HepG2 (cell line): Measurements from ENCODE around the gene IKZF2. TPM values are rescaled to one million over a fixed set of nuclear protein-coding genes. Genes with fewer than 3 reads are reported as not detected.

Source experiments
- ATAC-seq: fragments of 200-7000 bp; cut with Tn5 transposase; 3 replicates; pipeline ENCODE4 v1.9.1; 2020; ENCODE audit warnings: mild to moderate bottlenecking, moderate library complexity
- BruUV-seq: library from RNA; stranded (reverse); fragments of 400-500 nt; replicated peaks from 2 replicates; lab custom pipeline; 2021; lab: Mats Ljungman, UMichigan
- CTCF ChIA-PET: fragments of 300-600 bp; formaldehyde crosslinking; extraction: SDS; loops from one replicate; lab custom pipeline; 2021; ENCODE audit warnings: low total read pairs, inconsistent platforms, low intra/inter-chr PET ratio; lab: Yijun Ruan, JAX
- POLR2A ChIA-PET: fragments of 350-600 bp; sonication (Branson Sonifier 250); formaldehyde crosslinking; loops from one replicate; lab custom pipeline; 2020; ENCODE audit warnings: antibody characterized with exemption, inconsistent platforms; lab: Yijun Ruan, JAX
- DNase-seq: peaks from one replicate; pipeline ENCODE4 v3.0.0-alpha.2; 2015; ENCODE audit warnings: low spot score
- FAIRE-seq: peaks from 3 replicates; lab custom pipeline; 2011; peaks lifted over from hg19 to GRCh38; lab: Jason Lieb, UNC
- H2AFZ ChIP-seq: one replicate; pipeline ENCODE4 v1.6.1; 2011; ENCODE audit warnings: low read length, inconsistent platforms
- H3K27ac ChIP-seq: fragments of 300-600 bp; 3 replicates; pipeline ENCODE4 v1.8.0; 2011; ENCODE audit warnings: mixed run types, mild to moderate bottlenecking, mixed read lengths, low read length, inconsistent platforms; ENCODE audit not compliant: insufficient read depth; ENCODE audit errors: extremely low read length
- H3K27me3 ChIP-seq, 2 experiments: fragments of 200-600 bp in 1 of 2; 2 replicates in 1 of 2; 3 replicates in 1 of 2; pipeline versions ENCODE4 v1.6.0 to v1.8.0; 2011; ENCODE audit warnings: low read length in 2 of 2, mild to moderate bottlenecking in 2 of 2, moderate library complexity in 2 of 2, inconsistent platforms in 1 of 2; ENCODE audit not compliant: insufficient read depth in 2 of 2, control insufficient read depth in 1 of 2
- H3K36me3 ChIP-seq, 2 experiments: fragments of 200-600 bp in 1 of 2; replicated peaks in 1 of 2; 2 replicates in 1 of 2; 3 replicates in 1 of 2; pipeline versions ENCODE4 v1.5.1 to v1.8.0; 2011; ENCODE audit warnings: low read length in 2 of 2, inconsistent platforms in 1 of 2; ENCODE audit not compliant: insufficient read depth in 2 of 2, control insufficient read depth in 1 of 2
- H3K4me1 ChIP-seq: 2 replicates; pipeline ENCODE4 v1.5.1; 2012; ENCODE audit warnings: low read length, inconsistent platforms; ENCODE audit not compliant: insufficient read depth
- H3K4me2 ChIP-seq: 2 replicates; pipeline ENCODE4 v1.6.0; 2011; ENCODE audit warnings: low read depth, low read length, inconsistent platforms
- H3K4me3 ChIP-seq, 3 experiments: fragments of 200-600 bp in 1 of 3; sonication (generic), shearing (Covaris generic) in 1 of 3; replicated peaks in 1 of 3; 2 replicates each; pipeline ENCODE4 v1.5.1; 2011 to 2016; ENCODE audit warnings: low read length in 3 of 3, inconsistent platforms in 2 of 3, low read depth in 2 of 3, mild to moderate bottlenecking in 2 of 3, control low read depth in 1 of 3, mixed read lengths in 1 of 3; ENCODE audit not compliant: insufficient read depth in 1 of 3
- H3K79me2 ChIP-seq: one replicate; pipeline ENCODE4 v1.6.1; 2011; ENCODE audit warnings: low read length, inconsistent platforms; ENCODE audit not compliant: insufficient read depth
- H3K9ac ChIP-seq: 2 replicates; pipeline ENCODE4 v1.6.0; 2011; ENCODE audit warnings: mild to moderate bottlenecking, low read depth, low read length, inconsistent platforms; ENCODE audit not compliant: insufficient read depth
- H3K9me3 ChIP-seq: 2 replicates; pipeline ENCODE4 v1.5.1; 2012; ENCODE audit warnings: mild to moderate bottlenecking, low read length
- H4K20me1 ChIP-seq: 2 replicates; pipeline ENCODE4 v1.6.0; 2011; ENCODE audit warnings: inconsistent platforms, mild to moderate bottlenecking, low read length, moderate library complexity; ENCODE audit not compliant: insufficient read depth
- ARID4A ChIP-seq: sonication (generic); formaldehyde crosslinking; IDR thresholded peaks from 2 replicates; pipeline ENCODE4 v1.5.0; 2020; ENCODE audit warnings: mild to moderate bottlenecking, missing genetic modification reagents, borderline replicate concordance
- GZF1 ChIP-seq: sonication (generic); formaldehyde crosslinking; IDR thresholded peaks from 2 replicates; pipeline ENCODE4 v1.5.1; 2020; ENCODE audit warnings: mild to moderate bottlenecking, missing genetic modification reagents
- HIVEP1 ChIP-seq: sonication (generic); formaldehyde crosslinking; IDR thresholded peaks from 2 replicates; pipeline ENCODE4 v1.4.0; 2020; ENCODE audit warnings: mild to moderate bottlenecking, missing genetic modification reagents
- KLF11 ChIP-seq: IDR thresholded peaks from 2 replicates; pipeline ENCODE4 v1.6.1; 2016; ENCODE audit warnings: missing compliant biosample characterization
- MED8 ChIP-seq: sonication (generic); formaldehyde crosslinking; IDR thresholded peaks from 2 replicates; pipeline ENCODE4 v1.8.1; 2023; ENCODE audit warnings: mild to moderate bottlenecking, missing genetic modification reagents; ENCODE audit not compliant: insufficient replicate concordance
- PRPF4 ChIP-seq: fragments of 200-400 bp; formaldehyde crosslinking; IDR thresholded peaks from 2 replicates; pipeline ENCODE4 v1.6.1; 2016; ENCODE audit warnings: low read length, low read depth; ENCODE audit not compliant: poor library complexity, severe bottlenecking
- RBM22 ChIP-seq: fragments of 200-400 bp; formaldehyde crosslinking; optimal IDR thresholded peaks from 2 replicates; pipeline ENCODE3; 2017; ENCODE audit warnings: mild to moderate bottlenecking, low read length, moderate library complexity
- SP1 ChIP-seq, 2 experiments: fragments of 450-650 bp in 1 of 2; sonication (generic) in 1 of 2; formaldehyde crosslinking in 1 of 2; IDR thresholded peaks; 2 replicates each; pipeline versions ENCODE4 v1.4.0 to v1.6.1; 2016 to 2020; ENCODE audit warnings: missing genetic modification reagents in 1 of 2
- ZNF230 ChIP-seq: sonication (generic); formaldehyde crosslinking; IDR thresholded peaks from 2 replicates; pipeline ENCODE4 v1.4.0; 2020; ENCODE audit warnings: mild to moderate bottlenecking, missing genetic modification reagents
- WGBS: methylation state at CpG from one replicate; pipeline ENCODE4 v1.1.6; 2017; ENCODE audit warnings: low lambda C conversion rate; 5-methylcytosine and 5-hydroxymethylcytosine counted together
- in situ Hi-C: cut with HindIII; loops from 2 replicates; pipeline ENCODE4 v1.10.0; 2017; ENCODE audit warnings: low pct_unique_long_range_greater_than_20kb; ENCODE audit not compliant: extremely low pct_ligation_motif_present
- intact Hi-C: fragments of 100-400 bp; cut with micrococcal nuclease; formaldehyde crosslinking; loops from one replicate; pipeline ENCODE4 v1.10.0; 2022; ENCODE audit not compliant: unreplicated experiment
- polyA plus RNA-seq, 8 experiments: library from polyadenylated mRNA; depleted of rRNA in 3 of 8; stranded (reverse) in 7 of 8; unstranded in 1 of 8; fragments of >200 nt; fragmentation: Illumina TruSeq in 4 of 8; extraction: Trizol in 4 of 8; gene quantifications; 2 replicates each; pipeline versions ENCODE4 v1.2.1 to v1.2.3, GENCODE V29; 2011 to 2016; ENCODE audit warnings: low read depth in 4 of 8, missing spikeins in 1 of 8, mixed read lengths in 1 of 8; ENCODE audit not compliant: insufficient read depth in 1 of 8
- total RNA-seq, 5 experiments: library from RNA; depleted of rRNA; stranded (reverse); fragments of >200 nt; fragmentation: Illumina TruSeq; extraction: Trizol; gene quantifications; 2 replicates each; pipeline ENCODE4 v1.2.3, GENCODE V29; 2016; ENCODE audit warnings: low read depth in 1 of 5

IKZF2 gene
- total and polyA plus RNA-seq, 2 of the 13 experiments (the other 11 are each of a cell fraction or from before 2014, with no cell fraction given): 0.18 to 0.86 TPM

GRCh38 chr2:213108308-213108707, 43.1 kb downstream of the IKZF2 start:
- Histone ChIP-seq H3K4me1 (no peaks in the 10 kb centered on the region), H3K27me3 (no peaks in the 10 kb centered on the region), H3K36me3 (no peaks in the 10 kb centered on the region), H3K4me2 (no peak overlapping the region), H4K20me1 (no peaks in the 10 kb centered on the region), H3K9me3 (no peaks in the 10 kb centered on the region), H3K9ac (no peak overlapping the region), H2AFZ (no peak overlapping the region), H3K79me2 (no peaks in the 10 kb centered on the region), H3K4me3 (no peak overlapping the region), H3K27ac (no peak overlapping the region)
- ATAC-seq (no peak), FAIRE-seq (no peak), DNase-seq (no peak)
- TF ChIP-seq ARID4A (CRISPR knock-in tag) (no peak), HIVEP1 (CRISPR knock-in tag) (no peak), GZF1 (no peak), SP1 (IDR thresholded peaks at IDR 0.05) (no peak), SP1 (CRISPR knock-in tag; IDR thresholded peaks at IDR 0.05) (no peak), MED8 (CRISPR knock-in tag) (no peak), RBM22 (no peak), ZNF230 (CRISPR knock-in tag) (no peak), PRPF4 (no peak), KLF11 (CRISPR knock-in tag) (no peak)
- ChIA-PET POLR2A (no interaction called here), CTCF (no interaction called here)
- intact Hi-C loops (no loop called here), in situ Hi-C loops (no loop called here)
- BruUV-seq: no TSS peak
- WGBS: 0% methylated on average over 2 of the region's 2 CpGs
